Naive thymus-derived CD4-positive, alpha-beta T cell (primary cell): ENCODE results near the gene GPR183. TPM values are rescaled to one million over a fixed set of nuclear protein-coding genes. Genes with fewer than 3 reads are reported as not detected.

ENCODE experiments used
- ATAC-seq: fragments of 150-1000 bp; cut with Tn5 transposase; 2 replicates; pipeline ENCODE4 v1.10.0; 2021; ENCODE audit warnings: mild to moderate bottlenecking, moderate library complexity
- CTCF ChIA-PET: fragments of 350-600 bp; sonication (Branson Sonifier 250); formaldehyde crosslinking; loops from one replicate; lab custom pipeline; 2021; ENCODE audit warnings: antibody characterized with exemption; lab: Charles Lee
- POLR2A ChIA-PET: fragments of 350-600 bp; sonication (Branson Sonifier 250); formaldehyde crosslinking; loops from one replicate; lab custom pipeline; 2021; ENCODE audit warnings: antibody characterized with exemption, inconsistent platforms; lab: Charles Lee
- DNase-seq, 9 donors: peaks; one replicate each; pipeline versions ENCODE4 v3.0.0 to v3.0.0-alpha.2; 2020 to 2022; ENCODE audit warnings: mixed read lengths in 1 of 9
- H3K27ac ChIP-seq: one replicate; pipeline ENCODE4 v1.7.0; 2013; ENCODE audit warnings: mild to moderate bottlenecking, low read depth, low read length, moderate library complexity
- H3K27me3 ChIP-seq, 2 donors: one replicate each; pipeline ENCODE4 v1.7.0; 2013; ENCODE audit warnings: low read length in 2 of 2, mild to moderate bottlenecking in 2 of 2, moderate library complexity in 2 of 2; ENCODE audit not compliant: control insufficient read depth in 2 of 2, insufficient read depth in 2 of 2
- H3K36me3 ChIP-seq, 3 experiments: 1 replicate in 2 of 3; 2 replicates in 1 of 3; pipeline ENCODE4 v1.7.0; 2013; ENCODE audit warnings: low read length in 3 of 3, mild to moderate bottlenecking in 3 of 3, moderate library complexity in 1 of 3; ENCODE audit not compliant: insufficient read depth in 3 of 3, control insufficient read depth in 2 of 3
- H3K4me1 ChIP-seq, 2 donors: one replicate each; pipeline ENCODE4 v1.7.0; 2013; ENCODE audit warnings: low read length in 2 of 2, mild to moderate bottlenecking in 2 of 2, moderate library complexity in 1 of 2; ENCODE audit not compliant: control insufficient read depth in 2 of 2, insufficient read depth in 2 of 2
- H3K4me3 ChIP-seq: 2 replicates; pipeline ENCODE4 v1.7.0; 2013; ENCODE audit warnings: mild to moderate bottlenecking, low read length
- H3K9me3 ChIP-seq, 3 experiments: 1 replicate in 2 of 3; 2 replicates in 1 of 3; pipeline ENCODE4 v1.7.0; 2013; ENCODE audit warnings: low read length in 3 of 3; ENCODE audit not compliant: control insufficient read depth in 2 of 3
- H3K27ac Mint-ChIP-seq, 9 donors: one replicate each; pipeline ENCODE4 v1.8.0; 2020 to 2022; ENCODE audit warnings: mixed read lengths in 9 of 9, mild to moderate bottlenecking in 8 of 9, moderate library complexity in 5 of 9, inconsistent platforms in 2 of 9
- H3K27me3 Mint-ChIP-seq, 5 donors: one replicate each; pipeline ENCODE4 v1.8.0; 2021 to 2022; ENCODE audit warnings: mixed read lengths in 5 of 5, mild to moderate bottlenecking in 1 of 5
- H3K36me3 Mint-ChIP-seq, 5 donors: one replicate each; pipeline ENCODE4 v1.8.0; 2020 to 2022; ENCODE audit warnings: mixed read lengths in 5 of 5, mild to moderate bottlenecking in 3 of 5, inconsistent platforms in 1 of 5
- H3K4me1 Mint-ChIP-seq, 7 donors: one replicate each; pipeline ENCODE4 v1.8.0; 2020 to 2022; ENCODE audit warnings: mixed read lengths in 7 of 7, mild to moderate bottlenecking in 3 of 7, inconsistent platforms in 1 of 7
- H3K4me3 Mint-ChIP-seq, 10 donors: one replicate each; pipeline ENCODE4 v1.8.0; 2020 to 2022; ENCODE audit warnings: mild to moderate bottlenecking in 10 of 10, mixed read lengths in 10 of 10, moderate library complexity in 6 of 10, inconsistent platforms in 2 of 10
- H3K9me3 Mint-ChIP-seq, 11 donors: one replicate each; pipeline ENCODE4 v1.8.0; 2020 to 2022; ENCODE audit warnings: mixed read lengths in 11 of 11, mild to moderate bottlenecking in 4 of 11, inconsistent platforms in 1 of 11, moderate library complexity in 1 of 11
- intact Hi-C, 2 donors: fragments of 100-400 bp; cut with micrococcal nuclease; formaldehyde crosslinking; loops; one replicate each; pipeline ENCODE4 v1.15.1; 2023
- polyA plus RNA-seq, 2 donors: library from polyadenylated mRNA; unstranded; fragments of 300-500 nt; fragmentation: Illumina TruSeq; gene quantifications; one replicate each; pipeline ENCODE4 v1.2.3, GENCODE V29; 2021
- total RNA-seq, 6 experiments: library from RNA in 5 of 6; stranded (reverse) in 5 of 6; gene quantifications; 1 replicate in 5 of 6; 2 replicates in 1 of 6; pipeline ENCODE4 v1.2.3 and lab custom pipeline; 2021 to 2026

GPR183 gene
- total and polyA plus RNA-seq, 7 experiments from 2014 or later, result 26.8 to 241 (median 216) TPM

- no peak for ATAC-seq
- H3K27me3 Mint-ChIP-seq, result no peaks in the 10 kb centered on the region
- H3K4me3 Mint-ChIP-seq, result peak overlapping the region in 8 of 10 donors; percentile 12 to 87 (median 61)
- ChIA-PET CTCF (interaction anchor here (0.7 to 1.4 kb wide), 4 partner anchors 9 to 125 kb away, joined by 3 to 8 read pairs (median 6); no protein-coding TSS in a partner anchor), POLR2A (interaction anchor here (0.6 to 3.1 kb wide), 17 partner anchors 7 to 1277 kb away, joined by 3 to 21 read pairs (median 4); partner anchors contain the start of gene GGACT)
- Histone ChIP-seq H3K27me3 (no peaks in the 10 kb centered on the region), H3K9me3 (no peaks in the 10 kb centered on the region), H3K36me3 (no peaks in the 10 kb centered on the region), H3K4me1 (peaks cover 77 to 79% of the 10 kb centered on the region in 2 donors), H3K4me3 (no peak overlapping the region), H3K27ac (peak overlapping the region; percentile 42)
- H3K4me1 Mint-ChIP-seq, result peaks cover 60 to 99% (median 90%) of the 10 kb centered on the region in 7 donors
- H3K27ac Mint-ChIP-seq, result peak overlapping the region; percentile 50 to 99 (median 93)
- peaks cover 4 to 41% (median 8%) of the 10 kb centered on the region in 5 donors for H3K36me3 Mint-ChIP-seq
- no peak for DNase-seq
- intact Hi-C loops, result no loop called here
- peaks cover 0 to 3% (median 0%) of the 10 kb centered on the region in 11 donors for H3K9me3 Mint-ChIP-seq
These were observed 4.7 kb upstream of the GPR183 start for GRCh38 chr13:99311748-99312492.

GRCh38 chr13:99311137-99311536 is 3.9 kb upstream of the GPR183 start:
- intact Hi-C loops, result no loop called here
- DNase-seq (no peak), ATAC-seq (no peak)
- Mint-ChIP-seq H3K4me1 (peaks cover 58 to 91% (median 83%) of the 10 kb centered on the region in 7 donors), H3K36me3 (peaks cover 6 to 37% (median 9%) of the 10 kb centered on the region in 5 donors), H3K4me3 (peak overlapping the region; percentile 40 to 78 (median 59)), H3K27ac (peak overlapping the region; percentile 85 to 98 (median 89)), H3K27me3 (no peaks in the 10 kb centered on the region), H3K9me3 (peaks cover 0 to 2% (median 0%) of the 10 kb centered on the region in 11 donors)
- no peak overlapping the region for H3K4me3 ChIP-seq
- H3K36me3 ChIP-seq, result peaks cover 0 to 4% (median 0%) of the 10 kb centered on the region in 3 experiments
- no peaks in the 10 kb centered on the region for H3K27me3 ChIP-seq
- POLR2A ChIA-PET, result interaction anchor here (0.6 to 3.1 kb wide), 14 partner anchors 8 to 77 kb away, joined by 3 to 21 read pairs (median 4); no protein-coding TSS in a partner anchor
- H3K27ac ChIP-seq, result peak overlapping the region; percentile 42
- peaks cover 69 to 75% of the 10 kb centered on the region in 2 donors for H3K4me1 ChIP-seq
- CTCF ChIA-PET, result interaction anchor here (0.9 kb wide), 1 partner anchor 126 kb away, joined by 3 read pairs; no protein-coding TSS in a partner anchor
- H3K9me3 ChIP-seq, result no peaks in the 10 kb centered on the region

- no peaks in the 10 kb centered on the region for H3K27me3 Mint-ChIP-seq
- no peaks in the 10 kb centered on the region for H3K27me3 ChIP-seq
- peaks cover 63 to 69% of the 10 kb centered on the region in 2 donors for H3K4me1 ChIP-seq
- H3K36me3 Mint-ChIP-seq, result peaks cover 8 to 40% (median 12%) of the 10 kb centered on the region in 5 donors
- DNase-seq (no peak), ATAC-seq (no peak)
- peaks cover 0 to 8% (median 0%) of the 10 kb centered on the region in 3 experiments for H3K36me3 ChIP-seq
- ChIA-PET POLR2A (interaction anchor here (0.8 to 3.1 kb wide), 13 partner anchors 9 to 77 kb away, joined by 3 to 21 read pairs (median 4); no protein-coding TSS in a partner anchor), CTCF (interaction anchor here (0.9 kb wide), 1 partner anchor 127 kb away, joined by 3 read pairs; no protein-coding TSS in a partner anchor)
- H3K9me3 Mint-ChIP-seq, result peaks cover 0 to 2% (median 0%) of the 10 kb centered on the region in 11 donors
- no peak overlapping the region for H3K4me3 ChIP-seq
- peak overlapping the region; percentile 85 to 98 (median 89) for H3K27ac Mint-ChIP-seq
- intact Hi-C loops, result no loop called here
- peak overlapping the region in 8 of 10 donors; percentile 40 to 93 (median 64) for H3K4me3 Mint-ChIP-seq
- peak overlapping the region; percentile 54 for H3K27ac ChIP-seq
- H3K9me3 ChIP-seq, result no peaks in the 10 kb centered on the region
- H3K4me1 Mint-ChIP-seq, result peaks cover 58 to 84% (median 83%) of the 10 kb centered on the region in 7 donors
These were observed 3.3 kb upstream of the GPR183 start for GRCh38 chr13:99310382-99311031.

DNA sequence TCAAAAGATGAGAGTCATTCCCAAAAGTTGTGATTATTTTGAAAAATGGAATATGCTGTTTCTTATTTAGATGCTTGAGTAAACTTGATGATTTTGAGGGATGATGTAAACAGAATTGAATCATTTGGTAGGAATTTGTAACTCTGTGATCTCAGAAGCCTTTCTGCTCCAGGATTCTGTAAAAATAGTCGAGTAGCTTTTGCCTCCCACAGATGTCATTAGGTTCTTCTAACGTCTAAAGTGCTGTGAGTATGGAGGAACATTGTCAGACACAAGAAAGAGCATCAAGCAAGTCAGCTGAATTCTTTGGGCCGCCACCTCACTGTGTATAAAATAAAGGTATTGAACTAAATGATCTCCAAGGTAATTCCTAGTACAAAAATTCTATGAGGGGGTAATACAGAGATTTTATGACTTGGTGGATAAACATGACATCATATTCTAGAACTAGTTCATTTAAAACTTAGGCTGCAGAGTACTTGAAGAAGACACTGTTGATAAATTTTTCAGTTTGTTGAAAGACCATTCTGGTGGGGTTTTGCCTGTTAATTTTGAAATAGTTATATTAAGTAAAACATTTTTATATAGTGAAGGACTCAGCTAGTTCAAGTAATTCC is 1.4 kb upstream of the GPR183 start:
- no peaks in the 10 kb centered on the region for H3K9me3 Mint-ChIP-seq
- Histone ChIP-seq H3K36me3 (peaks cover 0 to 14% (median 0%) of the 10 kb centered on the region in 3 experiments), H3K4me3 (no peak overlapping the region), H3K4me1 (peaks cover 49 to 52% of the 10 kb centered on the region in 2 donors), H3K9me3 (no peaks in the 10 kb centered on the region), H3K27me3 (no peaks in the 10 kb centered on the region), H3K27ac (peak overlapping the region; percentile 88)
- H3K27ac Mint-ChIP-seq, result peak overlapping the region; percentile 81 to 99 (median 93)
- no peak for DNase-seq
- CTCF ChIA-PET, result interaction anchor here (0.6 to 5.0 kb wide), 6 partner anchors 12 to 79 kb away, joined by 3 to 38 read pairs (median 4); no protein-coding TSS in a partner anchor
- intact Hi-C loops, result loop anchor here (5.0 to 10.0 kb wide), 5 partner anchors 36 to 296 kb away; partner anchors contain the start of gene CLYBL (in 1 of the 2)
- peaks cover 16 to 49% (median 26%) of the 10 kb centered on the region in 5 donors for H3K36me3 Mint-ChIP-seq
- no peak for ATAC-seq
- H3K4me3 Mint-ChIP-seq, result peak overlapping the region; percentile 89 to 100 (median 94)
- POLR2A ChIA-PET, result interaction anchor here (0.6 to 14.3 kb wide), 12 partner anchors 9 to 123 kb away, joined by 3 to 364 read pairs (median 31); no protein-coding TSS in a partner anchor
- no peaks in the 10 kb centered on the region for H3K27me3 Mint-ChIP-seq
- peaks cover 56 to 81% (median 77%) of the 10 kb centered on the region in 7 donors for H3K4me1 Mint-ChIP-seq

DNA sequence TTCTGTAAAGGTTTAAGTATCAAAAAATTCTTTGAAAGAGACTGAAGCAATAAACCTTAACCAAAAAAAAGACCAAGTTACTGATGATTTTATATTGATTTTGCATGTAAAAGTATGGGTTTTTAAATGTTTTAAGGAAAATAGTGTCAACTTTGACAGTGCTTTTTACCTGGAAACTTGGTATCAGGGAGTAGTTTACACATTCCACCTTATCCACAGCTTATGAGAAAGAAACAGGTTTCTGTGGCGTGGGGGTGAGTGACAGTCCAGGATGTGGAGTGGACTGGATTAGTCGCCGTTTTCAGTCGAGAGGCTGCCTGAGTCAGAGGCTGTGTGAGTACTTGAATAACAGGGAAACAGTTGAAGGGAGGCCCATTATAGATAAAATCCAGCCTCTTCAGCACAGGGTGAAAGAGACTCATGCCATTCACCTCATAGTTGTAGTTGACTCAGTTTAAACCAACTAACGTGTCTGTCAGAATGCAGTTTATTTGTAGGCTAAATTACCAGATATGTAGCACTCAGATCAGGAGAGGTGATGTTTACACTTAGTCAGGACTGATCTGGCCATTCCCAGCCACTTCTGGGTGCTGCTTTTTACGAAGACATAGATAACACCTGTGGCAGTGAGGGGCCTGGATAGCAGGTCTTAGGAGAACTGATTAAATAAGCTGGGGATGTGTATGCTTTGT is 595 bp upstream of the GPR183 start:
- Histone ChIP-seq H3K4me3 (peak overlapping the region; percentile 89), H3K27ac (peak overlapping the region; percentile 88), H3K9me3 (no peaks in the 10 kb centered on the region), H3K27me3 (no peaks in the 10 kb centered on the region), H3K4me1 (peaks cover 49 to 50% of the 10 kb centered on the region in 2 donors), H3K36me3 (peaks cover 0 to 16% (median 0%) of the 10 kb centered on the region in 3 experiments)
- Mint-ChIP-seq H3K36me3 (peaks cover 16 to 48% (median 29%) of the 10 kb centered on the region in 5 donors), H3K4me3 (peak overlapping the region; percentile 89 to 100 (median 94)), H3K4me1 (peaks cover 56 to 84% (median 77%) of the 10 kb centered on the region in 7 donors), H3K27ac (peak overlapping the region; percentile 81 to 99 (median 95)), H3K27me3 (no peaks in the 10 kb centered on the region), H3K9me3 (no peaks in the 10 kb centered on the region)
- POLR2A ChIA-PET, result interaction anchor here (0.7 to 14.3 kb wide), 21 partner anchors 7 to 129 kb away, joined by 3 to 364 read pairs (median 13); no protein-coding TSS in a partner anchor
- DNase-seq (peak in 2 of 9 donors; percentile 44 to 69), ATAC-seq (peak; percentile 40)
- CTCF ChIA-PET, result interaction anchor here (0.9 to 6.2 kb wide), 9 partner anchors 11 to 79 kb away, joined by 3 to 39 read pairs (median 4); no protein-coding TSS in a partner anchor
- intact Hi-C loops, result loop anchor here (1.0 to 10.0 kb wide), 18 partner anchors 8 to 297 kb away; partner anchors contain the start of gene CLYBL (in 1 of the 2)
